Measurements from ENCODE around the gene ZNF213.

Gene ZNF213

GRCh38 chr16:3122926-3123570 is 11.8 kb upstream of the ZNF213 start:
- TF ChIP-seq CTCF (IDR thresholded peaks at IDR 0.05; ENCODE audit: extremely low read depth, missing control alignments) = no peak
- DNase-seq (ENCODE audit: low spot score) = no peak

GRCh38 chr16:3123986-3124886 is 10.6 kb upstream of the ZNF213 start:
- DNase-seq (ENCODE audit: low spot score) = peak; percentile 96

DNA sequence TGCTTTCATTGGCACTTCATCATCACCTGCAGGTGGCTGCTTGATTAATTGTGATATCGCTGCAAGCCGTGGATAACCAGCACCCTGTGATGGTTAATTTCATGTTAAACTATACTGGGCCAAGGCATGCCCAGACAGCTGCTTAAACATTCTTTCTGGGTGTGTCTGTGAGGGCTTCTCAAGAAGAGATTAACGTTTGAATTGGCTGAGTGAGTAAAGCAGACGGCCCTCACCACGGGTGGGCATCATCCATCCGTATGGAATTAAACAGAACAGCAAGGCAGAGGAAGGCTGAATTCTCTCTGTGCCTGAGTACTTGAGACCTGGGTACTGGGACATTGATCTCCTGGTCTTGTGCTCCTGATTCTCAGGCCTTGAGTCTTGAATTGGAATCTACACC is 7.1 kb upstream of the ZNF213 start:
- no peak for DNase-seq (ENCODE audit: low spot score)
- no peak for TF ChIP-seq CTCF (IDR thresholded peaks at IDR 0.05; ENCODE audit: extremely low read depth, missing control alignments)

More at GRCh38 chr16:3123986-3124886, 10.6 kb upstream of the ZNF213 start:
- peak; percentile 12 for TF ChIP-seq CTCF (IDR thresholded peaks at IDR 0.05; ENCODE audit: extremely low read depth, missing control alignments)

GRCh38 chr16:3129137-3130131 is 5.4 kb upstream of the ZNF213 start:
- DNase-seq (ENCODE audit: low spot score) = peak; percentile 64

DNA sequence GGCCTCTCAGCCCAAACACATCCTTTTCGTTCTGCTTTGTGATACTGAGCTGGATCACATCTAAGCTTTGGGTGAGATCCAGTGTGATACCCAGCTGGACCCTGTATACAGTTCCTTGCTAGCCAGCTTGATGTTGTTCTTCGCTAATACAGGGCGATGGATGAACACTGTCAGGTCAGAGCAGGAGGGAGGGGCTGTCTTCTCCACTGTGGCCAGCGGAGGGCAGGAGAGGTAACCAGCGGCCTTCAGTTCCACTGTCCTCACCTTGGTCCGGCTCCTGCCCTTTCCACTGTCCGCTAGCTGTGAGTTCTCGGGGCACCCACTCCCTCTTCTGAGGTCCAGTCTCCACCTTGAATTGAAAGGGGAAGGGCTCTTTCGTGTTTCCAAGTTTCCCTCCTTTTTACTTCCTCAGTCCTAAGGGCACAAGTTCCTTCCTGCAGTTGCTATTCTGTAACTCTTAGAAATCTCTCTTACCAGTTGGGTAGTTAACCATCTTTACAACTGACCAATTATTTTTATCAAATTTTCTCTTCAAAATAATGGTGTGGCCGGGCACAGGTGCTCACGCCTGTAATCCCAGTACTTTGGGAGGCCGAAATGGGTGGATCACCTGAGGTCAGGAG is 3.0 kb upstream of the ZNF213 start:
- no peak for DNase-seq (ENCODE audit: low spot score)
- peak; percentile 18 for TF ChIP-seq CTCF (IDR thresholded peaks at IDR 0.05; ENCODE audit: extremely low read depth, missing control alignments)

More at GRCh38 chr16:3129137-3130131, 5.4 kb upstream of the ZNF213 start:
- TF ChIP-seq CTCF (IDR thresholded peaks at IDR 0.05; ENCODE audit: extremely low read depth, missing control alignments) = peak; percentile 96

DNA sequence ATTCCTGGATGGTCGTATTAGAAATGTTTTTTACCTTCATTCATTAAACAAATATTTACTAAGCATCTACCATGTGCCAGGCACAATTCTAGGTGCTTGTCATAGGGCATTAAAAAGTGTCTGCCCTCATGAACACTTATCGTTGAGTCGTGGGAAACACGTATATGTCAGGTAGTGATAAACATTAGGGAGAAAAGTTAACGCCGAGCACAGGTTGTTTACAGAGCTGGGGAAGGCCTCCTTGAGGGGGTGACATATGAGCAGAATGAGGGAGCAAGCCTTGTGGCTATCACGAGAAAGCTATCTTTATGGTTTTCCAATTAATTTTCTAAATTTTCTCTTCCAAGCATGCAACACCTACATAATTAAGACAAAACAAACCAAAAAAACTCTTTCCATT is 985 bp upstream of the ZNF213 start:
- DNase-seq (ENCODE audit: low spot score) = no peak
- no peak for TF ChIP-seq CTCF (IDR thresholded peaks at IDR 0.05; ENCODE audit: extremely low read depth, missing control alignments)

Measured in GM20000 (cell line).